Astrocyte (in vitro differentiated cells and primary cell): ENCODE data around the gene AVPR1B.

Experiments used
- CTCF ChIP-seq: IDR thresholded peaks from 2 replicates; pipeline ENCODE4 v1.5.1; 2011; ENCODE audit warnings: low read depth, mild to moderate bottlenecking, inconsistent platforms, low read length, moderate library complexity; ENCODE audit not compliant: insufficient read depth
- EZH2 ChIP-seq: IDR thresholded peaks from 2 replicates; pipeline ENCODE4 v1.6.1; 2012; ENCODE audit warnings: mild to moderate bottlenecking, low read length, inconsistent platforms; ENCODE audit not compliant: insufficient read depth

- TF ChIP-seq CTCF (no peak), EZH2 (no peak)
Observed at GRCh38 chr1:206122686-206123085, 5.5 kb upstream of the AVPR1B start.
